Activated gamma-delta T cell treated with anti-CD3 and anti-CD28 coated beads, Interleukin-2, amount 50 U/mL, for 16 hours (primary cell): Measurements from ENCODE around the gene HCN3.
"Not testable (repeated sequence)": the region's sequence is repeated elsewhere in the genome, so short reads cannot be mapped to it uniquely, and the experiment has no call there.

ENCODE experiments used
- DNase-seq: peaks from one replicate; pipeline ENCODE4 v3.0.0-alpha.2; 2020; ENCODE audit warnings: low read depth

The HCN3 gene

DNA sequence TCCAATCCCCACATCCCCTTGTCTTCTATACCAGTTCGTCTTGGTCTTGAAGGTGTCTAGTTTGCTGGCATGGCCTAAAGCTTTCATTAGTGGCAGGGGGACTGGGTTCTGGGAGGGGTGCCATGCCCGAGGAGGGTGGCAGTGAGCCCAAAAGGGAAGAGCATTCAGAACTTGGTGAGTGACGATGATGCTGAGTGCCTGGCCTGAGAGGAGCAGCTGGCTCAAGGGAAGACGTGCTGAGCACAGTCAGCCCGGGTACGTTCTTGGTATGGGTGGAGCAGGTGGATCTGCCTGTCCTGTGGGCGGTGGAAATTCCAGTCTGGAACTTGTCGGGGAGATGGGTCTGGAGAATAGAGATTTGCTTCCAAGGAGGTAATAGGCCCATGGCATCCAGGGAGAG, 36.0 kb downstream of the HCN3 start:
- DNase-seq, result no peak

DNA sequence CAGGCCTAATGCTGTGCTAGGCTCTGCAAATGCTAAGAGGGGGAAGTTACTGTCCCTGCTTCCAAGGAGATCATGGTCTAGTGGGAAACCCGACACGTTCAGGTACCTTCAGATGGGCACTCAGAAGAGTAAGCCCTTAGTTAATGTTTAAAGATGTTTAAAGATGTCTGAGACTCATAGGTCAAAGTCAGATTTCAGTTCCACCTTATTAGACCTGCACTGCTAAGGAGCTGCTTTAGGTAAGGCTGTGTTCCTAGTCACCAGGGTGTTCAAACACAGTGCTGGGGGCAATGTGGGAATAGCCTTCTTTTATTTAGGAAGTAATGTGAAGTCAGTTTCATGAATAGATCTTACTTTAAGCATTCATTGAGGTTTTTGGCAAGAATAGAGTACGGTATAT, 39.7 kb downstream of the HCN3 start:
- no peak for DNase-seq

DNA sequence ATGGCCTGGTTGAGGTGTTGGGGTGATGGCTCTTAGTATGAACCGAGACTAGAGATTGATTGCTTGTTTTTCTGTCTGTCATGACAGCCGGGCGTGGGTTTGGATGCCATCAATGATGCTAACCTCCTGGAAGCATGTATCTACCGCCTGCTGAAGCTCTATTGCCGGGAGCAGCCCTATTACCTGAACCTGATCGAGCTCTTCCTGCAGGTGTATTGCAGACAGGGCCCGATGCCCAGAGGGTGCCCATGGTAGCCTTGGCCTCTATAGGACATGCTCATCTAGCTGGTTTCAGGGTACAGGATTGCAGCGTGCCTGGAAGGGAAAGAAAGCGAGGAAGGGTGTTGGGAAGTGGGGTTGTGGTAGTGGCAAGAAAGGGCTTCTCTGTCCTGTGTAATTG, 40.8 kb downstream of the HCN3 start:
- DNase-seq, result no peak

DNA sequence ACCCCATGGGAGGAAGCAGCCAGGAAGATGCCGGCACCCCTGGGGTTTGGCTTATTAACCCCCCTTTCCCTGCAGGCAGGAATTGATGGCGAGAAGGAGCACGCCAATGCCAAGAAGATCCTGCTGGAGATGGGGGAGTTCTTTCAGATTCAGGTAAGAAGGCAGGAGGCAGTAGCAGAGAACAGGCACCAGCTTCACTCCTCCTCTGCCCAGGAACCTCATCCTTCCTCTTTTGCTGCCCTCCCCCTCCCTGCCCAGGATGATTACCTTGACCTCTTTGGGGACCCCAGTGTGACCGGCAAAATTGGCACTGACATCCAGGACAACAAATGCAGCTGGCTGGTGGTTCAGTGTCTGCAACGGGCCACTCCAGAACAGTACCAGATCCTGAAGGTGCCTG, 42.3 kb downstream of the HCN3 start:
- no peak for DNase-seq

DNA sequence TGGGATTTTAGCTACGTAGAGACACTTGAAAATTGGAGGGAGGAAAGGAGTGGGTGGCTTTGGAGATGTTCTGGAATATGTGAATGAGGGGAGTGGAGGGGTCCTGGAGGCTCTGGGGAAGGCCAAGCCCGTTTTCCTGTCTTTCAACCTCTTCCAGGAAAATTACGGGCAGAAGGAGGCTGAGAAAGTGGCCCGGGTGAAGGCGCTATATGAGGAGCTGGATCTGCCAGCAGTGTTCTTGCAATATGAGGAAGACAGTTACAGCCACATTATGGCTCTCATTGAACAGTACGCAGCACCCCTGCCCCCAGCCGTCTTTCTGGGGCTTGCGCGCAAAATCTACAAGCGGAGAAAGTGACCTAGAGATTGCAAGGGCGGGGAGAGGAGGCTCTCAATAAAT, 43.0 kb downstream of the HCN3 start:
- DNase-seq, result no peak

DNA sequence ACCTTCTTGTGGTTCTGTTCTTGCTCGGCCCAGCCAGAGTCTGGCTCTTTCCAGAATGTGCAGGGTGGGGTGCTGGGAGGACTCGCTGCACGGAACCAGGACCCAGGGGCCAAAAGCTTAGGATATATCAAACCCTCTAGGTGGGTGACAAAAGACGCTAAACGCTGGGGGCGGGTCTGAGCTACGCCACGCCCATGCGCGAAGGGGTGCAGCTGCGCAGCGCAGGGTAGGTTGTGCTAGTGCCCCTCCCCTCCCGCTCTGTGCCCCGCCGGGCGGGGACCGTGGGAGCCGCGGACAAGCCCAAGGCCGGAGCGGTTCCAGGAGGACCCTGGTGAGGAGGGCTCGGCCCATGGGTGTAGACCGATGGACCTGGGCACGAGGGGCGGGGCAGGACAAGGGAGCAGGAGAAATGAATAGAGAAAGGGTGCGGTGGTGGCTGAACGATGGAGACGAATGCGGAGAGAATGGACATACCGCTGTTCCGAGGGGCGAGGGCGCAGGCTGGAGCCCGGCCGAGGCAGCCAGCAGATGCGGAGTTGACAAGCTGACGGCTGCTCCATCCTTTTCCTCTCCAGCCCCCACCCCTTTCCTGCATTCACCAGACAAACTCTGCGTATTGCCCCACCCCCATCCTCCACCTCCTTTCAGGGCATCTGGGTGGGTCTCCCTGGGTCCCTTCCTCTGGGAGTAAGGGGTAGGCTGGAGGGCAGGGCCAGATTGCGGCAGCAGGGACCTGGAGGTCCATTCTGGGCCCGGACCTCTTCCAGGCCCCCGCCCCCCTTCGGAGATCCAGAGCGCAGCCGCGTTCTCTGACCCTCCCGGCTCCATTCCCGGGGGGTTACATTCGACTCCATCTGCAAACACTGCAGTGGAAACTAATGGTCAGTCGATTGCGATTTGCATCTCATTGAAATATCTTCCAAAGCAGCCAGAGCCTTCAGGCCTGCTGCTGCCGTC, 43.7 kb downstream of the HCN3 start, which contains the start of gene RUSC1:
Gene RUSC1, plus strand, starts transcription at position 234 of the 957 bp plus-strand sequence. CDS start 880 bp downstream, outside the sequence.
- peak; percentile 52 for DNase-seq

DNA sequence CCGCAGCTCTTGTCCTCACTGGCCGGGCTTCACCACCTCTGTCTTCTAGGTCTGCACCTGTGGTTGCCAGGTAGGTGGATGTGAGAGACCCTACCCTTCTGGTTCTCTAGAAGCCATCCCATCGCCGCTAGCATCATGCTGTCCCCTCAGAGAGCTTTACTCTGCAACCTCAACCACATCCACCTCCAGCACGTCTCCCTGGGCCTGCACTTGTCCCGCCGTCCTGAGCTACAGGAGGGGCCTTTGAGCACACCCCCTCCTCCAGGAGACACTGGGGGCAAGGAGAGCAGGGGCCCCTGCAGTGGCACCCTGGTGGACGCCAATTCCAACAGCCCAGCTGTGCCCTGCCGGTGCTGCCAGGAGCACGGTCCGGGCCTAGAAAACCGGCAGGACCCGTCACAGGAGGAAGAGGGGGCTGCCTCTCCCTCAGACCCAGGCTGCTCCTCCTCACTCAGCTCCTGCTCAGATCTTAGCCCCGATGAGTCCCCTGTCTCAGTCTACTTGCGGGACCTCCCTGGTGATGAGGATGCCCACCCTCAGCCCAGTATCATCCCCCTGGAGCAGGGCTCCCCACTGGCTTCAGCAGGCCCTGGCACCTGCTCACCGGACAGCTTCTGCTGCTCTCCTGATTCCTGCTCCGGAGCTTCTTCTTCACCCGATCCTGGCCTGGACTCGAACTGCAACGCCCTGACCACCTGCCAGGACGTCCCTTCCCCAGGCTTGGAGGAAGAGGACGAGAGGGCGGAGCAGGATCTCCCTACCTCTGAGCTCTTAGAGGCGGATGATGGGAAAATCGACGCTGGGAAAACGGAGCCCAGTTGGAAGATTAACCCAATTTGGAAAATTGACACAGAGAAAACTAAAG, 44.6 kb downstream of the HCN3 start:
- DNase-seq, result no peak

DNA sequence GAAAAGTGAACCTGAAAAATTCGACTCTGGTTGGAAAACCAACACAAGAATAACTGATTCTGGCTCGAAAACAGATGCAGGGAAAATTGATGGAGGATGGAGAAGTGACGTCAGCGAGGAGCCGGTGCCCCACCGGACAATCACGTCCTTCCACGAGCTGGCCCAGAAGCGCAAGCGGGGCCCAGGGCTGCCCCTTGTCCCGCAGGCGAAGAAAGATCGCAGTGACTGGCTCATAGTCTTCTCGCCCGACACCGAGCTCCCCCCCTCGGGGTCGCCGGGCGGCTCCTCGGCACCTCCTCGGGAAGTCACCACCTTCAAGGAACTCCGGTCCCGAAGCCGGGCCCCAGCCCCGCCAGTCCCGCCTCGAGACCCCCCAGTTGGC, 45.3 kb downstream of the HCN3 start:
- DNase-seq, result no peak

DNA sequence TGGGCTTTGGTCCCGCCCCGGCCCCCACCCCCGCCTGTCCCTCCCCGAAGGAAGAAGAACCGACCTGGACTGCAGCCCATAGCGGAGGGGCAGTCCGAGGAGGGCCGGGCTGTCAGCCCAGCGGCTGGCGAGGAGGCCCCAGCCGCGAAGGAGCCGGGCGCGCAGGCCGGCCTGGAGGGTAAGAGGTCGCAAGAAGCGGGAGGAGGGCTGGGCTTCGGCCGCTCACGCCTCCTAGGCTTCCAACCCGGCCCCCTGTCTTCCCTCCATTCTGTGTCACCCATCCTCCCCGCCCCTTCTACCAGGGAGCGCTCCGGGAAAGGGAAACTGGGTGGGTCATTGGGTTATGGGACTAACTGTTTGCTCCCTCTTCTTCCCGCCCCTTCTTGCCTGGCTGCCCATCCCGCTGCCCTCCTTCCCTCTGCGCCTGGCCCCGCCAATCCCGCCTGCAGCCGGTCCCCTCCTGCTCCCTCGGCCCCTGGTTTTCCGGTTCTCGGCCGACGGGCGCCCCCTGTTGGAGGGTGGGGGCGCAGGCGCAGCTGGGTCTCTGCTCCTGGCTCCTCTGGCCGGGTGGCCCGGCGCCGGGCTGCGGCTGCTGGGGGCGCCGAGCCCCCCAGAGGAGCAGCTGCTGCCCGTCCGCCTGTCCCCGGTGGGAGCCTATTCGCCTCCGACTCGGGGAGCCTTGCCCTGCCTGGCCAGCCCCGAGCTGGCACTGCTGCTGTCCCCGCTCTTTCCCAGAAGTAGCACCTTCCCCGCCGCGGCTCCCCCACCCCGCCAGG, 45.9 kb downstream of the HCN3 start:
- DNase-seq, result peak; percentile 82

DNA sequence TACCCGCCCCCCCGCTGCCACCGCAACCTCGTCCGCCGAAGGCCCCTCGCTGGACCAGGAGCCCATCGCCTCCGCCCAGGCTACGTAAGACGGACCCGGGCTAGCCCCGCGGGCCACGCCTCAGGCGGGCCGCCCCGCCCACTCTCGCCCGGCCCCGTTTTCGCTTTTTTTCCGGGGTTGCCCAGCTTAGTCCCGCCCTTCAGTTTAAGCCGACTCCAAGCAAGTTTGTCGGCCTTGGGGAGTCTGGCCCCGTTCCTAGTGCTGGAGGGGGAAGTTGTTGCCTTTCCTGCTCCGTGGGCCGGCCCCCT, 46.4 kb downstream of the HCN3 start:
- DNase-seq, result peak; percentile 66

DNA sequence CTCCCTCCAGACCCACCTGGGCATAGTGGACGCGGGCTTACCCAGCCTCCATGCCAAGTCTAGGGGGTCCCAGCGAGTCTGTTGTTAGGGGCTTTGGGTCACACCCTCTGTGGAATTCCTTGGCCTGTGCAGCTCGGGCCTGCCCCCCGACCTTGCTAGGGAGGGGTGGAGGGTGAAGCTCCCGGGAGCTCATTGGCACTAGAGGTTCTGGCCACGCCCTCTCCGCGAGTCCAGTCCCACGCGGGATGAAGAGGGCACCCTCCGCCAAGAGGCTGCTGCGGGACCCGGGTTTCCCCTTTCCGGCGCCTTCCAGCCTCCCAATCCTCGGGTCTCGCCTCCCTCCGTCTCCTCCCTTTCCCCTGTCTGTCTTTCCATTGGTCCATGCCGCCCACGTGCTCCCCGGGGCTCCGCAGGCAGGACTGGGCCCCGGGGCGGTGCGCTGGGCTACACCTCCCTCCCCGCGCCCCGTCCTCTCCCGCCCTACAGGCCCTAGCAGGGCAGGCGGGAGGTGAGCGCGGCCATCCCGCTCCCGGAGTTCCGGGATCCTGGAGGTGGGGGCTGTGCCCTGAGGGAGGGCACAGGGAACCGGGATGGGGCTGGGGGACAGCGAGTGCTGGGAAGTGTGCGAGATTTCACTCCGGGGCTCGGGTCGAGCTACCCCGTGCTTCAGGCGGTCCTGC, 46.9 kb downstream of the HCN3 start:
- DNase-seq, result peak; percentile 71

DNA sequence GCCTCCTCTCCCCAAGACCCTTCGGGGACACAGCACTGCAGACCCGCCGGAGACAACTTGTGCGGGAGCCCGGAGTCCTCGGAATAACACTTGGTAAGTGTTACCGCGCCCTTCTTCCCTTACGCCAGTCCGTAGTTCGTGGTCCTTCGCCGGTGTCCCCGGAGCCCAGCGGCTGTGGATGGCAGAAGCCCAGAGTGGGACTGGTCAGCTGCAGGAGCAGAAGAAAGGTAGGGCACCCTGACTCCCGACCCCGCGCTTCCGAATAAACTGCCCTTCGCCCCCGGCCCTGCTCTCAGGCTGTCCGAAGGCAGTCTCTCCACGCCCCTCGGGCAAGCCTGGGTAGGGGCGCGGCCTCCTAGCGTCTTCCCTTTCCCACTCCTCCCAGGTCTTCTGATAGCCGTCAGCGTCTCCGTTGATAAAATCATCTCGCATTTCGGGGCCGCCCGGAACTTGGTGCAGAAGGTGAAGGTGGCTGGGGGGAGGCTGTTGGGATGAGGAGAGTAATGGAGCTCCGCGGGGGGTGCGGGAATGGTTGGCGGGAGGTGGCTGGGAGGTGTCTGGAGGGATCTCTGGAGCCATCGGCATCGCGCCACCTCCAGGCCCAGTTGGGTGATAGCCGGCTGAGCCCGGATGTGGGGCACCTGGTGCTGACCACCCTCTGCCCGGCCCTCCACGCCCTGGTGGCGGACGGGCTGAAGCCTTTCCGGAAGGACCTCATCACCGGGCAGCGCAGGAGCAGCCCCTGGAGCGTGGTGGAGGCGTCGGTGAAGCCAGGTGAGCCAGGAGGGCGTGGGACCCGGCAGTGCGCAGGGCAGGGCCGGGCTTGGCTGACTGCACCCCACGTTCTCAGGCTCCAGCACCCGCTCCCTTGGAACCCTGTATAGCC, 47.7 kb downstream of the HCN3 start:
- DNase-seq, result no peak

DNA sequence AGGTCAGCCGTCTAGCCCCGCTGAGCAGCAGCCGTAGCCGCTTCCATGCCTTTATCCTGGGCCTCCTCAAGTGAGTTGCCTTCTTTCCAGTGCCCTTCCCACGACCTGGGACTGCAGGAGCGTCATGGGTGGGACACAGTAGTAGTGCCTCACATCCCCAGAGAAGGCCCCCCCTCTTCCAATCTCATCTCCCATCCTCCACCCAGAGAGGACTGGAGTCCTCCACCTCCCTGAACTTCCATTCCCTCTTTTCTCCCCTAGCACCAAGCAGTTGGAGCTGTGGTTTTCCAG, 48.3 kb downstream of the HCN3 start:
- DNase-seq, result no peak

DNA sequence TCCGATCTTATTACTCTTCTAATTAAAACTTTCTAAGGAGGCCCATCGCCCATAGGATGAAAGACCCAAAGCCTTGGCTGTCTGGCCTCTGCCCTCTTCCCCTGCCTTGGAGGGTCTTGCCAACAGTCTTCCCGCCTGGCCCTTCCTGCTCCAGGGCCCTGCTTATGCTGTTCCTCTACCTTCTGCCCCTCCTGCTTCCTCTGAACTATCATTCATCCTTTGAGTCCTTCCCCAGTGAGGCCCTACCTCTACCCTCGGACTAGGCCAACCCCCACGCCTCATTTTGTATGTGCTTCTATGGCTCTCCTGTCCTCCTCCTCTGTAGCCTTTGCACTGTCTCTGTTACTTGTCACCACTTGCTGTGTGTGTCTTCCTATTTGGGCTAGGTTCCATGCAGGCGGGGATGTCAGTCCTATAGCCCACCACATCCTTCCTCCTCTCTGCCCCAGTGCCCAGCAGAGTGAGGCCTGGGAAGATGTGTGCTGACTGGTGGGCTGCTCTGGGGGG, 48.8 kb downstream of the HCN3 start:
- DNase-seq, result no peak

DNA sequence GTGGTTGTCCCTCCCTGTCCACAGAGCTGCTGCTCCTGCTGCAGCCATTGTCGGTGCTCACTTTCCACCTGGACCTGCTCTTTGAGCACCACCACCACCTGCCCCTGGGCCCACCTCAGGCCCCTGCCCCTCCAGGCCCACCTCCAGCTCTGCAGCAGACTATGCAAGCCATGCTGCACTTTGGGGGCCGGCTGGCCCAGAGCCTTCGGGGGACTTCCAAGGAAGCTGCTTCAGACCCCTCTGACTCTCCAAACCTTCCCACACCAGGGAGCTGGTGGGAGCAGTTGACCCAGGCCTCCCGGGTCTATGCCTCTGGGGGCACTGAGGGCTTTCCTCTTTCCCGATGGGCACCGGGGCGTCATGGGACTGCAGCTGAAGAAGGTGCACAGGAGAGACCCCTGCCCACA, 49.4 kb downstream of the HCN3 start:
- no peak for DNase-seq

DNA sequence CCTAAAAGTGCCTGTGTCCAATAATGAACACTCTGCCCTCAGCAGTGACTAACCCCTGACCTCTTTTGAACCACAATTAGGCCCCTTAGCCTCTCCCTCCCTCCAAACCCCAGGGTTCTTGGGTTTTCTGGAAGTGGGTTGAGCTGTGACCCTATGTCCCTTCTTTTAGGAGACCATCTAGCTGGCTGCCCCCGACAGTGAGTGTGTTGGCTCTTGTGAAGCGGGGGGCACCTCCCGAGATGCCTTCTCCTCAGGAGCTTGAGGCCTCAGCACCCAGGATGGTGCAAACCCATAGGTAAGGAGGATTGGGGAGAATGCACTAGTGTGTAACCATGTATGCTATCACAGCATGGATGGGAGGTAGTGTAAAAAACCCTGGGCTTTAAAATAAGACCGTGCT, 50.7 kb downstream of the HCN3 start:
- no peak for DNase-seq

DNA sequence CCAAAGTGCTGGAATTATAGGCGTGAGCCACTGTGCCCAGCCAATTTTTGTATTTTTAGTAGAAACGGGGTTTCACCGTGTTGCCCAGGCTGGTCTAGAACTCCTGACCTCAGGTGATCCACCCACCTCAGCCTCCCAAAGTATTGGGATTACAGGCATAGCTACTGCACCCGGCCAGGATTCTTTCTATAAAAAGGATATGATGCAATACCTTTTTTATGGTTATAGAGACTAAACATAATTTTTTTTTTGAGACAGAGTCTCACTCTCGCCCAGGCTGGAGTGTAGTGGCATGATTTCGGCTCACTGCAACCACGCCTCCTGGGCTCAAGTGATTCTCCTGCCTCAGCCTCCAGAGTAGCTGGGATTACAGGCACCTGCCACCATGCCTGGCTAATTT, 51.6 kb downstream of the HCN3 start:
- DNase-seq, result not testable (repeated sequence)

DNA sequence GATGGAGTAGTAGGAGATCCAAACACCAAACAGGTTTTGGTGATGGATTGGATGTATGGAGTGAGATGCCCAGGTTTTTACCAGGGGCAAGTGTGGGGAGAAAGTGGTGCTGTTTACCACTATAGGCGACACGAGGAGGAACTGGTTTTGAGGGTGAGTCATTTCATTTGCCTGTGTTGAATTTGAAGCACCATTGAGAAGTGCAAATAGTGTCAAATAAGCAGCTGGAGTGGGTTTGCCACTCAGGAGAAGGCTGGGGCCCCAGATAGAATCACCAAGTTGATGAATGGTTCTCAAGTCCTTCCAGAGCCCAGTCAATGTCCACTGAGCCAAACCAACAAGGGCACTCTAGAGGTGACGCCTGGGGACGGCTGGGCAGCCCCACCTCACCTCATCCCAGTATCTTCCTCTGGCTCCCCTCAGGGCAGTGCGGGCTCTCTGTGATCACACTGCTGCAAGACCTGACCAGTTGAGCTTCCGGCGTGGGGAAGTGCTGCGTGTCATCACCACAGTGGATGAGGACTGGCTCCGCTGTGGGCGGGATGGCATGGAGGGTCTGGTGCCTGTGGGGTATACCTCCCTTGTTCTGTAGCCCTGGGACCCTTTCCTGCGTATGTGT, 52.8 kb downstream of the HCN3 start:
- DNase-seq, result no peak

DNA sequence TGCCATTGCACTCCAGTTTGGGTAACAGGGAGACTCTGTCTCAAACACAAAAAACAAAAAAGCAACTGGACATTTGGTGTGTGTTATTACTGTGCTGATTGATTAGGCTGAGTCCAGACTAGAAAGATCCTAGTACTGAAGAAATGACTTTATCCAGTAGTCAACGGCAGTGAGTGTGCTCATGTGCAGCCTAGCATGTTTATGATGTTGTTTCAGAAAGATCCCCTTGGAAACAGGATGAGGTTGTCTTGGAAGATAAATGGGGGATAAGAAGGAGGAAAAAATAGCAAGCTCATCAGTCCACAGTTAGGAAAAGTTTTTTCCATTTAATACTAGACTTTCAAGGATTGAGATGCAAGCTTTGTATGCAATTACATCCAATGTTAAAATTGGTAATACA, 57.7 kb downstream of the HCN3 start:
- no peak for DNase-seq
